Astrocyte (in vitro differentiated cells and primary cell): ENCODE measurements around the gene ATP6V1F.

Experiments used
- EZH2 ChIP-seq: IDR thresholded peaks from 2 replicates; pipeline ENCODE4 v1.6.1; 2012; ENCODE audit warnings: mild to moderate bottlenecking, low read length, inconsistent platforms; ENCODE audit not compliant: insufficient read depth
- TF ChIP-seq, protein P1 (sequence below): IDR thresholded peaks from 2 replicates; pipeline ENCODE4 v1.5.1; 2011; ENCODE audit warnings: low read depth, mild to moderate bottlenecking, inconsistent platforms, low read length, moderate library complexity; ENCODE audit not compliant: insufficient read depth

DNA sequence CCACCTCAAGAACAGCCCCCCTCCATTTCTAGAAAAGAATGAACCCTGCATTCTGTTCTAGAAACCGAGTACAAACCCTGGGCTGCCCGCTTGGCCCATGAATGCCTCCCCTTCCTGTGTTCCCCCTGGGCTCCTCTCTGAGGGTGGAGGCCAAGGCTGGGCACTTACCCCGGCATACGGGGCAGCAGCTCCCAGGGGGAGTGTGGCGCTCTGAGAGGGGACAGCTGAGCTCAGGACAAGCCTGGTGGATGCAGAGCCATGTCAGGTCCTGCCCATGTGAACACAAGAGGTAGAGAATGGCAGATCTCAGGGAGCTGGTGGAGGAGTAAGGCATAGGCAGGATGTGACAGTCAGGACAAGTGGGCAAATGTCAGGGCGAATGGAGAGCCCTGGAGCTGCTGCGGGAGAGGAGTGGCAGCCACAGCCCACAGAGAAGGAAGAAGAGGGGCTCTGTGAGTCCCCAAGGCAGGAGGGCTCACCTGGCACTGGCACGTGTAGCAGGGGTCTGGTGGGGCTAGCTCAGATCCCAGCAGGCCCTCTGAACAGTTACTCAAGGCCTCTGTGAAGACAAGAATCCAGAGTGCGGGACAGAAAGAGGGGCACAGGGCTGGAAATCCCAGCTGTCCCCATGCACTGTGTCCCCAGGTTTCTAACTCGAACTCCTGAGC, 18.9 kb downstream of the ATP6V1F start:
- TF ChIP-seq, protein P1, sequence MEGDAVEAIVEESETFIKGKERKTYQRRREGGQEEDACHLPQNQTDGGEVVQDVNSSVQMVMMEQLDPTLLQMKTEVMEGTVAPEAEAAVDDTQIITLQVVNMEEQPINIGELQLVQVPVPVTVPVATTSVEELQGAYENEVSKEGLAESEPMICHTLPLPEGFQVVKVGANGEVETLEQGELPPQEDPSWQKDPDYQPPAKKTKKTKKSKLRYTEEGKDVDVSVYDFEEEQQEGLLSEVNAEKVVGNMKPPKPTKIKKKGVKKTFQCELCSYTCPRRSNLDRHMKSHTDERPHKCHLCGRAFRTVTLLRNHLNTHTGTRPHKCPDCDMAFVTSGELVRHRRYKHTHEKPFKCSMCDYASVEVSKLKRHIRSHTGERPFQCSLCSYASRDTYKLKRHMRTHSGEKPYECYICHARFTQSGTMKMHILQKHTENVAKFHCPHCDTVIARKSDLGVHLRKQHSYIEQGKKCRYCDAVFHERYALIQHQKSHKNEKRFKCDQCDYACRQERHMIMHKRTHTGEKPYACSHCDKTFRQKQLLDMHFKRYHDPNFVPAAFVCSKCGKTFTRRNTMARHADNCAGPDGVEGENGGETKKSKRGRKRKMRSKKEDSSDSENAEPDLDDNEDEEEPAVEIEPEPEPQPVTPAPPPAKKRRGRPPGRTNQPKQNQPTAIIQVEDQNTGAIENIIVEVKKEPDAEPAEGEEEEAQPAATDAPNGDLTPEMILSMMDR: no peak
- no peak for TF ChIP-seq EZH2
